H4 (cell line): ENCODE data around the gene RMND5A. TPM values are rescaled to one million over a fixed set of nuclear protein-coding genes. Genes with fewer than 3 reads are reported as not detected.
"Not testable (repeated sequence)": the region's sequence is repeated elsewhere in the genome, so short reads cannot be mapped to it uniquely, and the experiment has no call there.

Experiments used
- DNase-seq: peaks from one replicate; pipeline ENCODE4 v3.0.0-alpha.2; 2015; ENCODE audit warnings: low spot score
- total RNA-seq: library from RNA; depleted of rRNA; stranded (reverse); fragments of >200 nt; shearing (Covaris generic); gene quantifications from 2 replicates; pipeline ENCODE4 v1.2.3, GENCODE V29; 2014; rRNA removed

RMND5A gene, protein sequence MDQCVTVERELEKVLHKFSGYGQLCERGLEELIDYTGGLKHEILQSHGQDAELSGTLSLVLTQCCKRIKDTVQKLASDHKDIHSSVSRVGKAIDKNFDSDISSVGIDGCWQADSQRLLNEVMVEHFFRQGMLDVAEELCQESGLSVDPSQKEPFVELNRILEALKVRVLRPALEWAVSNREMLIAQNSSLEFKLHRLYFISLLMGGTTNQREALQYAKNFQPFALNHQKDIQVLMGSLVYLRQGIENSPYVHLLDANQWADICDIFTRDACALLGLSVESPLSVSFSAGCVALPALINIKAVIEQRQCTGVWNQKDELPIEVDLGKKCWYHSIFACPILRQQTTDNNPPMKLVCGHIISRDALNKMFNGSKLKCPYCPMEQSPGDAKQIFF
- 19.2 and 23.2 TPM in 2 replicates for total RNA-seq

DNA sequence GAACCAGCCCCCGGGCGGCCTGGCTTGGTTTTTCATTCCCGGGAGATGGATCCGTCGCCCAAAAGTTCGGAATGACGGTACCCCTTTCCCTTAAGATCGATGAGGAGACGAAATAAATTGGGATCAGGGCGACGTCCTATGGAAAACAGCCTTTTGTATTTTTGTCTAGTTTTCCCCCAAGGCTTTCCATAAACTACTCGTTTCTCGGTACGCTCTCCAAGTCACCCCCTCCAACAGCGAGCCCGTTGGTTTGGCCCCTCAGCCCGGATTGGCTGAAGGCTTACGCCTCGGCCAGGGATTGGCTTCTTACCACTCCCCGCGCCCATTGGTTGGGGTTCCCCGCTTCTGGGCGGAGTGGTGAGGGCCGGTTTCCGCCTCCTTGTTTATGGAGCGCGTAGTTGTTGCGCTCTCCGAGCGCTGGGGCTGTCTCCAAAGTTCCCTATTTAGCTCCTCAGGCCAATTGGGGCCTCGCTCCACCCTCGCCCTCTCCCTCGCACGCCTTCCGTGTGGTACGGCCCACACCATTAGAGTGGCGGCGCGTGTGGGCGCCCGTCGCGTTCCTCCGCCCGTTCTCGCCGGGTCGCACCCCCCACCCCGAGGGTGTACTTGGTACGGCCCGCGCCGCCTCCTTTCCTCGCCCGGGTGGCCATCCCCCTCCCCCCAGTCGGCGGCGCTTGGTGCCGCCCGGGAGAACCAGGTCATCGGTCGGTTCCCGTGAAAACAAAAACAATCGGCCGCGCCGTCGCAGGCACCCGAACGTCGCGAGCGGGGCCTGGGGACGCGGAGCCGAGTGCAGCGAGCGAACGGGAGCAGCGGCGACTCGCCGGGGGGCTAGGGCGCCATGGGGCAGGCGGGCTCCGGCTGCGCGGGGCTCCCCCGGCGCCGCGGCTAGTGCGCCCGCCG, at the start of gene RMND5A:
Gene RMND5A, plus strand, starts transcription at position 655 of the 903 bp plus-strand sequence. CDS start 377 bp downstream, outside the sequence.
- peak; percentile 84 for DNase-seq

DNA sequence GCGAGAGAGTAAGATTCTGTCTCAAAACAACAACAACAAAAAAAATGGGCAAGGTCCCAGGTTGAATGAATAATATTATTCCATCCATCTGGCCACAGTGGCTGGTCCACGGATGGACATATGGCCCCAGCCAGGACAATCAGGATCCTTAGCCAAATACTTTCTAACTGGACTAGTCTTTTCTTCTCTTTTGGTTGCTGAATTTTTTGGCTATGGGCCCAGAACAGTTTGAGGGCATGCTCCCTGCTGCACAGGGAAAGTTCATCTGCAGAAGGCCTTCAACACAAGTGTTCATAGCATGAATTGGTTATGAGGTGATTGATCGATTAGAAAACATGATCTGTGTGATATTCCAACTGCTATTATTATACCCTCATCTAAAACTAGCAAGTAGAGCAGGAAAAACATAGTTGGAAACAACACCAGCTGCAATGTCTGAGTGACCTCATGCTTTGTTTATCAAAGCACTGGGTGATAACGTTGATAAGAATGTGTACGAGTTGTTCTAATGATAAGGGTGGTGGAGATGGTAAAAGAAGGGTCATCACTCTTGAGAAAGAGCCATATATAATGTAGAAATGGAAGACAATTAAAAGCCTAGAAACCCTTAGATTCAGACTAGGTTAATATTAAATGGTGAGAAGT, 48.6 kb upstream of the RMND5A start:
- DNase-seq: no peak

DNA sequence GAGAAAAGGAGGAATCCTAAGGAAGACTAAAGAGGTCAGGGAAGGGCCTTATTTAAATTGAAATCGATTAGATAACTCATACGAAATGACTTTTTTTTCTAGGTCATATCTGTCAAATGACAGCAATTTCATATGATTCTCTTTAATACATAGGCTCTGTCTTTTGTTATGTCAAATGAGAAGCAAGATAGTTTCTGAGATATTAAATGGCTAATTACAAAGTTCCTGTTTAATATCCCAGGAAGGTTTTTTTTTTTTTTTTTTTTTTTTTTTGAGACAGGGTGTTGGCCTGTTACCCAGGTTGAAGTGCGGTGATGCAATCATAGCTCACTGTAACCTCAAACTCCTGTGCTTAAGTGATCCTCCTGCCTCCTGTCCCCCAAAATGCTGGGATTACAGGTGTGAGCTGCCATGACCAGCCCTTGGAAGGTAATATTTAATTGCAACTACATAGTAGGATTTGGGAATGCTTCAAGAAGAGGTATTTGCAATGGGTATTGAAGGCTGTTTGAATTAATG, 48.0 kb upstream of the RMND5A start:
- no peak for DNase-seq

DNA sequence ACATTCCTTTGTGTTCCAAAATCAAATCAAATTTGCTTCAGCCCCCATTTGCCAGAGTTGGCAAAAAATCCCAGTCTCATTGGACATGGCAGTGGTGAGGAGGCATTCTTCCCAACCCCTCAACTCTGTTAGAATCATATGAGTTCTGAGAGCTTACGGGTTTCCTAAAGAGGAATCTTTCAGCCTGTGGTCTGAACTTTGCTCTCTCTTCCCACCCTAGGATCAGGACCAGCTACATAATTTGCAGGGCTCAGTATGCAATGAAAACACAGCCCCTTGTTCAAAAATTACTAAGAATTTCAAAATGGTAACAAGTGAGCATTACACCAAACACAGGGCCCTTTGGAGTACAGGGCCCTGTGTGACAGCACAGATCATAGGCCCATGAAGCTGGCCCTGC, 47.1 kb upstream of the RMND5A start:
- no peak for DNase-seq

DNA sequence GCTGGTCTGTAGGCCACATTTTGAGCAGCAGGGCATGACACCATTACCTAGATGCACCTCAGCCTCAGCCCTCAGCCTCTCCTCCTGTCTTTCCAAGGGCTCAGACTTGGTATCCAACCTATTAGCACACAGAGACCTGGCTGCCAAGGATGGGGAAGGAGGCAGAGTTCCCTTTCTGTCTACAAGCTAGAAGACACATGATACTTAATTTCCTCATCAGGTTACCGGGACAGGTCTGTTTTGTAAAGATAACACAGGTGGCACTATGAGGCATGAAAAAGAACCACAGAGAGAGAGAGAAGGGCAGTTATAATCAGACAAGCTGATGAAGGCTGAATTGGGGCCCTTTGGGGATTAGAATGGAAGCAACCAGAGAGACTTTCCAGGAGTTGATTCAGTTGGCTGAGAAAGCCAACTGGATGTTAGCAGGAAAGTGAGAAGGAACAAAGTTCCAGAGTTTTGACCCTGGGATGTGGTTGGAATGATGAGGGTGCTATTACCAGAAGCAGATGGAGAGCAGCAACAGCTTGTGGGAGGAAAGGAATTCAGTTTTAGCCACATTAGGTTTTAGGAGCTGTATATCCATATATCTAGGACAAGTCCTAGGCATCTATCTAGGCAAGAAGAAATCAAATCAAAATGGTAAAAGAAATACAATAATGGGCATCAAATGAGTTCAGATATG, 46.0 kb upstream of the RMND5A start:
- no peak for DNase-seq

DNA sequence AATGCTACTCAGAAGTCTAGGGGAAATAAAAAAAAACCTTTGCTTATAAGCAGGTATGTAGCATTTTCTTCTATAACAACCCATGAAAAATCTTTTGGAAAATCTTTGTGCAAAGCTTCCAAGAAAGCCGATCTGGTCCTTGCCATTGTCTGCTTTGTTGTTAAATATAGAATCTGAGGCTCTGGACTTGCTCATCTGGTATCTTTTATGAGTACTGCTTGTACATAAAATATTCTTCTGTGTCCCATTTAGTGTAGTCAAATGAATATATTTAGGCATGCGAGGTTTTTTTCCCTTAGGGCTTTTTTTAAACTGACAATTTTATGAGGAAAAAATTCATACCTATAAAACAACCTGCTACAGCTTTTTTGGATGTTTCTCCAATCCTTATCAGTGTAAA, 45.0 kb upstream of the RMND5A start:
- no peak for DNase-seq

DNA sequence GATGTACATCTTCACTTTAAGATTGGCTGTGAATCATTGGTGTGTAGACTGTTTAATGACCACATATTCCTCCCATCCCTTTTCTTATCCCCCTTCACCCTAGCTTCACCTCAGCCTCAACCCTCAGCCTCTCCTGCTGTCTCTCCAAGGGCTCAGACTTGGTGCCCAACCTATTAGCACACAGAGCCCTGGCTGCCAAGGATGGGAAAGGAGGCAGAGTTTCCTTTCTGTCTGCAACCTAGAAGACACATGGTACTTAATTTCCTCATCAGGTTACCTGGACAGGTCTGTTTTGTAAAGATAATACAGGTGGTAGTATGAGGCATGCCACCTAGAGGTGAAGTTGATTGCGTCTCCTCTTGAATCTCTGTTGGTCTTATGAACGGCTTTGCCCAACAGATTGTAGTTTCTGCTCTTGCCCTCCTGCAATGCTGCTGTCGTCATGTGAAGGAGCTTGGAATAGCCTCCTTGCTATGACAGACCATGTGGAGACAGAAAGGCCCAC, 44.5 kb upstream of the RMND5A start:
- DNase-seq: no peak

DNA sequence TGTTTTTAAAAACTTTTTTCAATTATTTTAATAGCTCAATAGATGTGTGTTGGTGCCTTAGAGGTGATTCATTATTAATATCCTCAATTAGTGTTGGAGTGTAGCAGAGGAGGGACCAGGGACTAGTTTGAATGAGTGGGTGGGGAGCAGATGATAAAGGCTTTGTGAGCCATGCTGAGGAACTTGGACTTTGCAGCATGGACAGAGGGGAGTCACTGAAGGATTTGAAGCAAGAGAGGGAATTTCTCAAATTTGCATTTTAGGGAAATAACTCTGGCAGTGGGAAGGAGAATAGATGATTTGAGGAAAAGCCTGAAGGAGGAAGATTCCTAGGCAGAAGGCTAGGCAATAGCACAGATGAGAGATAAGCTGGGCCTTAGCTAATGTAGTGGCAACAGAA, 42.3 kb upstream of the RMND5A start:
- no peak for DNase-seq

DNA sequence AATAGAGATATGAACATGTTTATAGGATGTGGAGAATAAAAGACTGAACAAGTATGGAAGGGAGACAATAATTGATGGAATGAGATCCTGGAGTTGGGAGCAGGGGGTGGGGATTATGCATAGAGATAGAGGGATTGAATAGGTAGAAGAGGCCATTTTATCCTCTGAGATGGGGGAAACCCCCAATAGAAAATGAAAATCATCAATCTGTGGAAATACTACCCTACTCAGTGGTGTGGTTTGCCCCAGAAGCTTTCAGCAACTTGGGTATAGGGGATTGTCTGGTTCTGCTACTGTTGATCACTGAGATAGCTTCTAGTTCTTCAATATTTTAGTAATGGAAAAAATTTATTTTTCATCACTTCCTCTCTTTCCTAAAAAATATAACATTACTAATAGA, 41.1 kb upstream of the RMND5A start:
- DNase-seq: no peak

DNA sequence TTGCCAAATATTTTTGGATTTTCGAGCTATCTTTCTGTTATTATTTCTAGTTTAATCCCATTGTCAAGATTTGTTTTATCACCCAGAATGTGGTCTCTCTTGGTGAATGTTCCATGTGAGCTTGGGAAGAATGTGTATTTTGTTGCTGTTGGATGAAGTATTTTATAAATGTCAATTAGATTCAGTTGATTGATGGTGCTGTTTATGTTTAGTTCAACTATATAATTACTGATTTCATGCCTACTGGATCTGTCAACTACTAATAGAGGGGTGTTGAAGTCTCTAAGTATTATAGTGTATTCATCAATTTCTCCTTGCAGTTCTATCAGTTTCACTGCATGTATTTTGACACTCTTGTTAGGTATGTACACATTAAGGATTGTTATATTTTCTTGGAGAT, 34.7 kb upstream of the RMND5A start:
- no peak for DNase-seq

DNA sequence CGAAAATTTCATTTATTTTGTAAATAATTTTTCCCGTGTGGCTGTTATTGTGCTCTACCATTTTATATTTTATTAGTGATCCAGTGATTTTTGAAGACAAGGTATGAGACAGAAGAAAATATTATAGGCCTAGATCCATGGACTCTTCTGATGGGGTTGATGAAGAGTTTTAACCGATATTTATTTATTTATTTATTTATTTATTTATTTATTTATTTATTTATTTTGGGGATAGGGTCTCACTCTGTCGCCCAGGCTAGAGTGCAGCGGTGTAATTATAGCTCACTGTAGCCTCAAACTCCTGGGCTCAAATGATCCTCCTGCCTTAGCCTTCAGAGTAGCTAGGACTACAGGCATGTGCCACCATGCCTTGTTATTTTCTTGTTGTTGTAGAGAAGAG, 33.6 kb upstream of the RMND5A start:
- no peak for DNase-seq

DNA sequence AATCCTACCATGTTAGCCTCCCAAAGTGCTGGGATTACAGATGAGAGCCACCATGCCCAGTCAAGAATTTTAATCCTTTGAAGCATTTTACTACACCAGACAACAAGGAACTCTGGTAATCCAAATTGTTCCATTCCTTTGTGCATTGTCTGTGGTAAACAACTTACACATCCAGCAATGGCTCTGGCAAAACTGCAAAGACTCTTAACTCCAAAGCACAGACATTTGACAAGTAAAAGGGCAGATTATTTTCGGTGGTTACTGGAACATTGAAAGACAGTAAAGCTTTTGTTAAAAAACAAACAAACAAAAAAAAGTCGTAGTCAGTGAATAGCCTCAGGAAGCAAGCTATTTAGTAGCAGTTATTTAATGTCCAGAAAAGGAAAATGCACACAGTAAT, 33.2 kb upstream of the RMND5A start:
- DNase-seq: no peak

DNA sequence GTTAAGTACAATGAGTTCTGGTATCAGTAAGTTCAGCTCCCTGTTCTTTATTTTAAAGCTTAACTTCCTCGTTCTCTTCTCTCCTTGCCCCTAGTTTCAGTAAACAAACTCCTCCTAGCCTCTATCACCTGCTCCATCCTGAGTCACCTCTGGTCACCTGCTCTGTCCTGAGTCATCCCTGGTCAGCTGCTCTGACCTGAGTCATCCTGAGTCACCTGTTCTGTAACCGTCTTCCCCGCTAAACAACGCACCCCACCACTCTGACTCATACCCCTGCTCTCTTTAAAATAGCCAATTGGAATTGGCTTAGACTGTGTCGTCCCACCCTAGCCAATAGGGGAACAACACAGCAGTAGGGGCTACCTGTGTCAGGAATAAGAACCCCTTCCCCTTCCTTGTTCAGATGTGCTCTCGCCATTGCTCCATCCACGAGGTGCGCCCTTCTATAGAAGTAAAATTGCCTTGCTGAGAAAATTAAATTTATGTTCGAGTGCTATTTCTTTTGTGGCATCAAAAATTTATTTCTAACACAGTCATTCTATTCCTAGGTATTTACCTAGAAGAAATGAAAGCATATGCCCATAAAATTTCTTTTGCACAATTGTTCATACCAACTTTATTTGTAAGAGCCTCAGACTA, 24.9 kb upstream of the RMND5A start:
- peak; percentile 48 for DNase-seq

DNA sequence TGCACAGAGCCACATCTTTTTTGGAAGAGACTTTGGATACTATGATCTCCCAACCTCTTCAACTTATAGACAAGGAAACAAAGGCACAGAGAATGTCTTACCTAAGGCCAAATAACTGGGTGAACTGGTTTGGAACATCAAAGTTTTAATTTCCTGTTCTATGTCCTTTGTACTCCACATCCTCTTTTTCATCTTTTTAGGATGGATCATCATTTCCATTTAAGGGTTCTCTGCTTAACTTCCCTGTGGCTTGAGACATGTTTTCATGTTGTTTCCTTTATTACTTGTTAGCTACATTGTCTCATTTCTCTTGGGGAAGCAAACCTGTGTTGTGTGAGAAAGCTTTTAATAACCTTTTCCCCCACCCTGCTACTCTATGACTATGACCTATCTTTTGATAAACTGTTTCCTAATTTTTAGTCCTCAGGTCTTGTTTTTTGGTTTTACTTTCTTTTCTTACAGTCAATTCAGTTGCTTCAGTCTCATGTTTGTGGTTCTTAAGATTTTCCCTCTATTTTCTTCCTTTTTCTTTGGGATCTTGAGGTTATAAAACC, 22.5 kb upstream of the RMND5A start:
- no peak for DNase-seq

DNA sequence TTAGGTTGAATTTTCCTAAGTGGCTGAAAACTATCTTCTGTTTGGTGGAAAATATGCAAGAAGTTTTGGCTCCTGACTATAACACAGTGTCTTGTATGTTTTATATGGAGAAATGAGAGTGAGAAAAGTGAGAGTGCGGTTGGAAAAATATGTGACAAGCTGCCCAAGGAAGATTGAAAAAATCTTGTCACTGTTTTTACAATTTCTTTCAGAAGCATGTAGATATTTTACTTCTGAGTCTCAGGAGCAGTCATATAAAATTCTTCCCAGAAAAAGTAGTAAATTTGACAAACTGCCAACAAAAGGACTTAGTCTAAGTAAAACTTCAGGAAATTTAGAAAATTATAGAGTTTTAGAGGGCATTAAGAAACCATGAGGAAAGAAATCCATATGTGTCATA, 19.4 kb upstream of the RMND5A start:
- no peak for DNase-seq

DNA sequence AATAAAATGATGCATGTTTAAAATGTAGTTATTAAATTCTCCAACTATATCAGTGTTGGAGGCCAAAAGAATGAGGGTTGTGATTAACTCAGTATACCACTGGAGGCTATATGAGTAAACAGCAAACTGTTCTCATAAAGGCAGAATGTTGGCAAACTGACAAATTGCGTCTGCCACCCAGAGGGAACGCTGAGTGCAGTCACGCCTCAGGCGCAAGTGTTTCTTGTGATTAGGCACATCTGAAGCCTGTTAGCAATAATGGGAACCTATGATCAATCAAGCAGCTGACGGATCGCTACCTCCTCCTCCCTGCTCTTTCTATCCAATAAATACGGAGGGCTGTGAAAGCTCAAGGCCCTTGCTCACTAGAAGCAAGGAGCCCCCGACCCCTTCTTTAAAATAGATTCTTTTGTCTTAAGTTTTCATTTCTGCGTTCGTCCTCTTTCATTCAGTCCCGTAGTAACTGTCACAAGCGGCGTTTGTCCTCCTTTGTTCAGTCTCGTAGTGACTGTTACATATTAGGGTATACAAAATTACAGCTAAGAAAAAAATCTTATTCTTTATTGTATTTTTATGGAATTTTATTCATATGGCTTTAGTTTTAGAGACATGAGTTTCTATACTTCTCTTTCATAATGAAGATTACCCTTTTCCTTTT, 16.3 kb upstream of the RMND5A start:
- DNase-seq: peak; percentile 72

DNA sequence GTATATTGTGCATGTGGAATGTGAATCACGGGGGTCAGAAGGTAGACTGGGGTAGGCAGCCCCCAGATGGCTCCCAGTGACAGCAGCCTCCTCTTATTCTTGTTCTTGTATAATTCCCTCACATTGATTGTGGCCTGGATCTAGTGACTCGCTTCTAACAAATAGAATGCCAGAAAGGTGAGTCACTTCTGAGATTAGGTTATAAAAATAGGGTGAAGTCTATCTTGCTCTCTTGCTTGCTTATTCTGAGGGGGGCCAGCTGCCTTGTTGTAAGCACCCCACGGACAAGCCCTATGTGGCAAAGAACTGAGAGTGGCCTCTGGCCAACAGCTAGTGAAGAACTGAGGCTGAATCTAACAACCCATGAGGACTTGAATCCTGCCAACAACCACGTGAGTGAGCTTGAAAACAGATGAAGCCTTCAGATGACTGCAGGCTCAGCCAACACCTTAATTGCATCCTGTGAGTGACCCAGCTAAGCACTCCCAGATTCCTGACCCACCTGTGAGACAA, 15.6 kb upstream of the RMND5A start:
- DNase-seq: peak; percentile 68

DNA sequence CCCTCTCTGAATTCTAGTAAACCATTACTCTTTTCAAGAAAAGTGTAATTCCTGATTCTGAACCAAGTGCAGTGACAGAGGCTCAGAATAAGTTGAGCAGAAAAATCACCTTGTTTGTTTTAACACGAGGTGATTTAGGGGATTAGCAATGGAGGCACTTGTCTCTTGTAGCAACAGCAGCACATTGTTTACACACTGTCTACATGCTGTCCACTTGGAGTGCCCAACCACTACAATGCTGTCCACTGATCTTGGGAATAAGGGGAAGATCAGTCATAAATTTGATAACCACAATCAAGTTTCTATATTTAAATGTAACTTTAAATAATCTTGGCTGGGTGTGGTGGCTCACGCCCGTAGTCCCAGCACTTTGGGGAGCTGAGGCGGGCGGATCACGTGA, 13.9 kb upstream of the RMND5A start:
- no peak for DNase-seq

DNA sequence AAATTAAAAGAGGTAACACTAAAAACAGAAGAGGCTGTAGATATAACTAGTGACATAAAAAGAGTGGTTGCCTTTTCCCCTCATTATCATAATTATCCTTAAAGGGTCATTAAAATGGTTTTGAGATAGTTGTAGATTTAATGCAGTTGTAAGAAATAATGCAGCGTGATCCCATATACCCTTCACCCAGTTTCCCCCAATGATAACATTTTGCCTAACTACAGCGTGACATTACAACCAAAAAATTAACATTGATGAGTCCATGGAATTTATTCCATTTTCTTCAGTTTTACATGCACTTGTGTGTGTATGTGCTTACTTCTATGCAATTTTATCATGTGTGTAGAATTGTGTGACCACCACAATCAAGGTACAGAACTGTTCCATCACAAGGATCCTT, 13.2 kb upstream of the RMND5A start:
- no peak for DNase-seq

DNA sequence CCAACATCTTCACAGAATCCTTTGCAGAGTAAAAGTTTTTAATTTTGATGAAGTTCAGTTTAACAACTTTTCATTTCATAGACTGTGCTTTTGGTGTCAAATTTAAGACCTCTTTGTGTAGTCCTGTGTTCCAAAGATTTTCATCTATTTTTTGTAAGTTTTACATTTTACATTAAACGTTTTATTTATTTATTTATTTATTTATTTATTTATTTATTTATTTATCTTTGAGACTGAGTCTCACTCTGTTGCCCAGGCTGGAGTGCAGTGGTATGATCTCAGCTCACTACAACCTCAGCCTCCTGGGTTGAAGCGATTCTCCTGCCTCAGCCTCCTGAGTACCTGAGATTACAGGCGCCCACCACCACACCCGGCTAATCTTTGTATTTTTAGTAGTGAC, 12.0 kb upstream of the RMND5A start:
- DNase-seq: not testable (repeated sequence)
